GM18505 (cell line): ENCODE data around the gene FYN.
"Not testable (repeated sequence)": the region's sequence is repeated elsewhere in the genome, so short reads cannot be mapped to it uniquely, and the experiment has no call there.

Source experiments
- ATAC-seq: cut with Tn5 transposase; IDR thresholded peaks from one replicate; pipeline ENCODE4 v1.9.1; 2021; ENCODE audit not compliant: unreplicated experiment
- POLR2A ChIP-seq: IDR thresholded peaks from 4 replicates; pipeline ENCODE4 v1.6.1; 2011; ENCODE audit warnings: borderline replicate concordance; ENCODE audit not compliant: insufficient read depth, insufficient read length; ENCODE audit errors: extremely low read depth

FYN gene

GRCh38 chr6:111894951-111895350, 21.7 kb upstream of the FYN start:
- no peak for ATAC-seq

DNA sequence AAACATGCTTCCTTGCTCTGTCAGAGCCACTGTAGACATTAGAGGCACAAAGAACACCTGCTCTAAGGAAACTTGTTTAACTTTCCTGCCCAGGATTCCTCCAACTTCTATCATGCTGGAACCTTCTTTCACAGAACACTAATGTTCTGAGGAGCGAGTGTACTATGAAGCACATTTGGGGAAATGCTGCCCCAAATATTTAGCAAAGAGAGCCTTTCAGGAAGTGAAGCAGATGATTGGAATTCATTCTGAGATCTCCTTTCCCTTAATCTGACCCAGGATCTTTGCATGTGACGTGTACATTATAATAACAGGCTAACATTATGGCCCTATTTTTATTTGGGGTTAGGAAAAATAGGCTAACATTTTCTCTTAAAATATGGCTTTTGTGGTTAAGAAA, 21.0 kb upstream of the FYN start:
- no peak for TF ChIP-seq POLR2A
- no peak for ATAC-seq

More at GRCh38 chr6:111894951-111895350, 21.7 kb upstream of the FYN start:
- no peak for TF ChIP-seq POLR2A

- TF ChIP-seq POLR2A: no peak
- no peak for ATAC-seq
Observed at GRCh38 chr6:111892431-111892830, 19.2 kb upstream of the FYN start.

DNA sequence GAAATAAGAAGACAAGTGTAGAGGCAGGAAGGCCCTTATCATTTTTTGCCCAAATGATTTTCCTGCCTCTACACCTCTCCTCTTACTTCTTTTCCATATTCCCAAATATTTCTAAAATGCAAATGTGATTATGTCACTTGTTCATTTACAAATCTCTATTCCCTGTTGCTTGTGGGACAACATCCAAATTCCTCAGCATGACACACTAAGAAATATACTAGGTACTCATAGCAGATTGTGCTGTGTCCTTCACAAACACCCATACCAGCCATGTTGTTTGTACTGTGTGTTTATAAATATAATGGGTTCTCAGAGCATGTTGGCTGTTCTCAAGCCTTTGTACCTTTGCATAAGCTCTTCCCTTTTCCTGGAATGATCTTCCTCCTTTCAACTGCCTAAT, 17.7 kb upstream of the FYN start:
- TF ChIP-seq POLR2A: no peak
- ATAC-seq: no peak

DNA sequence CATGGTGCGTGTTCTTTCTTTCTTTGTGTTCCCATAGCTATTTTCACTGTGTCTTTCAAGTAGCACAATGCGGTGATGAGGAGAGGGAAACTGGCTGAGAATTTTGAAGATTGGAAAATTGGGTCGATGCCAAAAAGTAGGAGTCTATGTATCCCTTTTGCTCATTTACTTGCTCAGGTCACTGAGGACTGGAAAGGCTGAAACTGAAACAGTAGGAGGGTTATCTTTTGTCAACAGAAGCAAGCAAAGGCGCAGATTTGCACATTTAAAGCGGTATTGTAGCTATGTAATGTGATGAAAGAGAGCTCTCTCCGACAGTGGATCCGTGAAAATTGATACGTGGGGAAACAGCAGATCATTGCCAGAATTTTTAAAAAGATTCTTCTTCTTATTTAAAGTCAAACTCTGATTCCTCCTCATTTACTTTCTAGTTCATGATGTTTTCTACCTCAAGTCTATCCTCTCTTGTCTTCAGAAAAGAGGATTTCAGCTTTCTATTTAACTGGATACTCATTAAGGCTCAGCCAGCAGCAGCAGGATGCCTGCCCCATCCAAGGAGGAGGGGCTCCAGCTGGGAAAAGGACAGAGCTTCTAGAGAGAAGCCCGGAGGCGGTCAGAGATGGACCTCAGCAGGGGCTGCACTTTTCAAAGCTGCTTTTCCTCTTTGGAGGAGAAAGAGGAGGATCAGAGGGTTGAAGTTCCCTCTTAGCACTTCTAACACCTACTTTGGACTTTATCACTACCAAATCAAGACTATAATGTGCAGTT, 15.9 kb upstream of the FYN start:
- no peak for TF ChIP-seq POLR2A
- no peak for ATAC-seq

GRCh38 chr6:111886793-111887192, 13.5 kb upstream of the FYN start:
- ATAC-seq: not testable (repeated sequence)

GRCh38 chr6:111885373-111886027, 12.2 kb upstream of the FYN start:
- no peak for TF ChIP-seq POLR2A

DNA sequence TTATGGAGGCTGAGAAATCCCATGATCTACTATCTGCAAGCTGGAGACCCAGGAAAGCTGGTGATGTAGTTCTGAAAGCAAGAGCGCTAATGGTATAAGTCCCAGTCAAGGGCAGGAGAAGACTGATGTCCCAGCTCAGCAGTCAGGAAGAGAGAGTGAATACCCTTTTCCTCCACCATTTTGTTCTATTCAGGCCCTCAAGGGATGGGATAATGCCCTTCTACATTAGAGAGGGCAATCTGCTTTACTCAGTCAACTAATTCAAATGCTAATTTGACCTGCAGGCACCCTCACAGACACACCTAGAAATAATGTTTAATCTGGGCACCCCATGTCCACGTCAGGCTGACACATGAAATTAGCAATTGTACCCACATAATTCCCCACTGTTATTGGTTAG, 10.8 kb upstream of the FYN start:
- ATAC-seq: no peak
- TF ChIP-seq POLR2A: no peak

More at GRCh38 chr6:111885373-111886027, 12.2 kb upstream of the FYN start:
- ATAC-seq: no peak

GRCh38 chr6:111880181-111880888, 7.1 kb upstream of the FYN start:
- TF ChIP-seq POLR2A: no peak
- ATAC-seq: no peak

GRCh38 chr6:111875741-111876140, 2.5 kb upstream of the FYN start:
- TF ChIP-seq POLR2A: no peak
- ATAC-seq: no peak

DNA sequence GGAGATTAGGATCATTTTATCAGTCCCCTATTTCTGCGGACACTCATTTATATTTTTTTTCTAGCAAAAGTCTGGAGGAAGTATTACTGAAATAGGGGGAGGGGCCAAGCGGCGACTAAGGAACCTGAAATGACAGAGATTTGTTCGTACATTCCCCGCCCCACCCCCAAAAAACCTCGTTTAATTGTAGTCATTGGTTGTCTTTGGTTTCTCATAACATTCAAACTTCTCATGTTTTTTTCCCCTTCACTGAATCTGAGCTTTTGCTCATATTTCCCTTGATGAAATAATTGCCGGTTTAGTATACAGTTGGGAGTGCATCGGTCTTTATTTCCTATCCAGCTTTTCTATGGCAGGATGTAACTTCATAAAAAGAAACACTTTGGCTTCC, 768 bp upstream of the FYN start:
- no peak for TF ChIP-seq POLR2A
- no peak for ATAC-seq

DNA sequence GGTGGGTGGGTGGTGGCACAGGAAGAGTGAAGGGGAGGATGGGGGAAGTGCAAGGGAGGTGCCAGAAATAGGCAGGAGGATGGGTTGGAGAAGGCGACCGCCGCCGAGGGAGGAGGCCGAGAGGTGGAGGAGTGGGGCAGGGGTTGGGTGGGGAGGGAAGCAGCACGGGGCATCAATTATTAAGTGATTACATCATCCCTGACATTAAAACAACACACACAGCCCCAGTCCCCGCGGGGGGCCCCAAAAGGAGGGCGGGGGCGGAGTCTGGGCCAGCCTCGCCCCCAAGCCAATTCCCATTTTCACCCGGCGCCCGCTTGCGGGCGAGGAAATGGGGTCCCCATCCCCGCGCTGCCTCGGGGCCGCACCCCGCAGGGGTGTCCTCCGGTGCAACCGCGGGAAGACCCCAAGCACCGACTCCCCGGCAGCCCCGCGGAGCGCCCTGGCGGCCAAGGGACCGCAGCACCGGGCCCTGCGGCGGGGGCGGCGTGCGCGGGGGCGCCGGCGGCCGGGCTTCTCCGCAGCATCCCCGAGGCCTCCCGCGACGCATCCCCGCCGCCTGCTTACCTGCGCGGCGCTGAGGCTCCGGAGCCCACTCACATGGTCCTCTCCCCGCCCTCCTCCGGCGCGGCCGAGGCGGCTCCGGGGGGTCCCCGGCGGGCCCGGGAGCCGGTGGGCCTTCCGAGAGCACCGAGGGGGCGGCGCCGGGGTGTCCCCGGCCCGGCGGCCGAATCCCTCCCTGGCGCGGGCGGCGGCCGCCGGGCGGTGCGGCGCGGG, 663 bp downstream of the FYN start:
- peak; percentile 23 for ATAC-seq

GRCh38 chr6:111871725-111872400, 1.4 kb downstream of the FYN start:
- TF ChIP-seq POLR2A: no peak
- no peak for ATAC-seq

More for the DNA sequence above, 663 bp downstream of the FYN start:
- TF ChIP-seq POLR2A: no peak

- no peak for ATAC-seq
- TF ChIP-seq POLR2A: no peak
Observed at GRCh38 chr6:111871207-111871606, 2.0 kb downstream of the FYN start.

DNA sequence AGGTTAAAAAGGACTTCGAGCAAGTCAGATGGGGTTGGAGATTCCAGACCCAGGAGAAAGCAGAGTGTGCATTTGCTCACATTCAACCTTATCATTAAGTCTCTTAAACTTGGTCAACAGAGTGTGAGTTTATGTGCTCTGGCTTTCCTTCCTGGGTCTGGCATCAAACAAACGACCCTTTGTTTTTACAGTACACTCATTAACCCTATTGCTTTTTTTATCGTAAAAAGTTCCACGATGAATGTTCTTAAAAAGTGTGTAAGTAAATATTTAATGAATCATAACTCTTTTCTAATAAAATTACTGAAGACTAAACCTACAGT, 2.5 kb downstream of the FYN start:
- TF ChIP-seq POLR2A: no peak
- ATAC-seq: no peak
